ENCODE data around the gene GPR25.

GPR25 gene

GRCh38 chr1:200923601-200924000 is 50.8 kb downstream of the GPR25 start:
- no peak overlapping the region for H2AFZ ChIP-seq (ENCODE audit: low read depth, low read length, severe bottlenecking)
- no peaks in the 10 kb centered on the region for H3K27me3 ChIP-seq (ENCODE audit: low read length)
- H3K4me2 ChIP-seq (ENCODE audit: low read depth, low read length, poor library complexity, severe bottlenecking): no peak overlapping the region
- TF ChIP-seq EZH2phosphoT487 (conservative IDR thresholded peaks at IDR 0.05; ENCODE audit: low read length) (no peak), CTCF (IDR thresholded peaks at IDR 0.05; ENCODE audit: insufficient read depth, low read length, poor library complexity, severe bottlenecking) (no peak)
- H3K36me3 ChIP-seq (ENCODE audit: low read length): no peaks in the 10 kb centered on the region
- H3K4me3 ChIP-seq (ENCODE audit: insufficient read depth, low read length, poor library complexity, severe bottlenecking): no peak overlapping the region
- no peaks in the 10 kb centered on the region for H3F3A ChIP-seq (ENCODE audit: insufficient read depth)
- no peak overlapping the region for H3K27ac ChIP-seq (ENCODE audit: low read depth, low read length)
- no peaks in the 10 kb centered on the region for H4K20me1 ChIP-seq (ENCODE audit: low read depth, low read length)
- H3K9me3 ChIP-seq (ENCODE audit: insufficient read depth, low read length): no peaks in the 10 kb centered on the region
- H3K79me2 ChIP-seq (ENCODE audit: insufficient read depth, low read length): no peaks in the 10 kb centered on the region
- H3K9ac ChIP-seq (ENCODE audit: low read length): no peak overlapping the region
- H3K9me2 ChIP-seq (replicated peaks; ENCODE audit: insufficient read depth, low read length): no peaks in the 10 kb centered on the region

Data from SU-DHL-6 (cell line).